ENCODE results near the gene KLHL10. TPM values are rescaled to one million over a fixed set of nuclear protein-coding genes. Genes with fewer than 3 reads are reported as not detected.
"Not testable (repeated sequence)": the region's sequence is repeated elsewhere in the genome, so short reads cannot be mapped to it uniquely, and the experiment has no call there.

KLHL10 gene
- total RNA-seq, 1 donor, result under 0.01 TPM

DNA sequence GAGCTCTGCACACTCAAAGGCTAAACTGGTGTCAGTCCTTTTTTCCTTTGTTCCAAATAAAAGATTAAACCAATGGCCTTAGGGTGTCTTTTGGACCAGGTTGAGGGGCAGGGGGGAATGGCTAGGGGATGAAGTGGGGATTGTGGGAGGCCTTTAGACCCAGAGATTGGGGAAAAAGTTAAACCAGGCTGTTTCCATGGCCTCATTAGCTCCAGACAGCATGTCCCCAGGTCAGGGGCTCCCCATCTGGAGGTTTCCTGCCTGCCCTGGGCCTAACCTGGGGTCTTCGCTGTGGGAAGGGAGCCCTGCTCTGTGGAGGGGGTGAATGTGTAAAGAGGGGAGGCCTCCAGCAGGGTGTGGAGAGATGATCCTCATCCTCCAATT lies 14.5 kb upstream of the KLHL10 start:
- DNase-seq (ENCODE audit: low read depth), result no peak
- TF ChIP-seq, protein P1, sequence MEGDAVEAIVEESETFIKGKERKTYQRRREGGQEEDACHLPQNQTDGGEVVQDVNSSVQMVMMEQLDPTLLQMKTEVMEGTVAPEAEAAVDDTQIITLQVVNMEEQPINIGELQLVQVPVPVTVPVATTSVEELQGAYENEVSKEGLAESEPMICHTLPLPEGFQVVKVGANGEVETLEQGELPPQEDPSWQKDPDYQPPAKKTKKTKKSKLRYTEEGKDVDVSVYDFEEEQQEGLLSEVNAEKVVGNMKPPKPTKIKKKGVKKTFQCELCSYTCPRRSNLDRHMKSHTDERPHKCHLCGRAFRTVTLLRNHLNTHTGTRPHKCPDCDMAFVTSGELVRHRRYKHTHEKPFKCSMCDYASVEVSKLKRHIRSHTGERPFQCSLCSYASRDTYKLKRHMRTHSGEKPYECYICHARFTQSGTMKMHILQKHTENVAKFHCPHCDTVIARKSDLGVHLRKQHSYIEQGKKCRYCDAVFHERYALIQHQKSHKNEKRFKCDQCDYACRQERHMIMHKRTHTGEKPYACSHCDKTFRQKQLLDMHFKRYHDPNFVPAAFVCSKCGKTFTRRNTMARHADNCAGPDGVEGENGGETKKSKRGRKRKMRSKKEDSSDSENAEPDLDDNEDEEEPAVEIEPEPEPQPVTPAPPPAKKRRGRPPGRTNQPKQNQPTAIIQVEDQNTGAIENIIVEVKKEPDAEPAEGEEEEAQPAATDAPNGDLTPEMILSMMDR (IDR thresholded peaks at IDR 0.05; ENCODE audit: insufficient read depth, low read depth, low read length), result no peak
- H3K4me3 ChIP-seq (ENCODE audit: low read depth, low read length), result no peak overlapping the region

DNA sequence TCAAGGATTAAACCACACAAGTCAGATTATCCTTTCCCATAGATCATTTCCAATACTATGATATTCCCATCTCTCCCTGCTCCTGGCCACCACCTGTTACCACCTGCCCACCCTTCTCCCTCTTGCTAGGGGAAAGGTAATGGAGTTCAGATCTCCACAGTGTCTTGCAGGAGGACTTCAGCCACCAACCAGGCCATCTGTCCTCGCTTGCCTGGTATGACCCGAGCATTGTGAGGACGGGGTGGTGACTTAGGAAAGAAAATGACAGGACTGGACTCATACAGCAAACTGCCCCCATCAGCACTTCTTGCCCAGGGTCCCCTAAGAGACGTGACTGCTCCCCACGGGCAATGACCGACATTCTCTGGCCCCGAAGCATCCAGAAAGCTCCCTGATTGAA lies 14.0 kb upstream of the KLHL10 start:
- no peak for DNase-seq (ENCODE audit: low read depth)
- no peak overlapping the region for H3K4me3 ChIP-seq (ENCODE audit: low read depth, low read length)
- TF ChIP-seq, protein P1 (IDR thresholded peaks at IDR 0.05; ENCODE audit: insufficient read depth, low read depth, low read length), result no peak

DNA sequence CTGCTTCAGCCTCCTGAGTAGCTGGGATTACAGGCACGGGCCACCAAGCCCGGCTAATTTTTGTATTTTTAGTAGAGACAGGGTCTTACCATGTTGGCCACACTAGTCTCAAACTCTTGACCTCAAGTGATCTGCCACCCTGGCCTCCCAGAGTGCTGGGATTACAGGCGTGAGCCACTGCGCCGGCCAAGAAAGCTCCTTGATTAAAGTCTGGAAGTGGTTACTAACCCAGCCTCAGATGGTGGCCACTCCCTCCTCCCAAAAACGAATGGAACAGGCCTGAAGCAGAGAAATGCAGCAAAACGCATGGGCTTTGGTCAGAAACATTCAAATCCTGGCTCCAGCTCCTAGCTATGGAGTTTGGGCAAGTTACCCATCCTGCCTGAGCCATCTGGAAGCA lies 13.5 kb upstream of the KLHL10 start:
- no peak for DNase-seq (ENCODE audit: low read depth)
- TF ChIP-seq, protein P1 (IDR thresholded peaks at IDR 0.05; ENCODE audit: insufficient read depth, low read depth, low read length), result no peak

DNA sequence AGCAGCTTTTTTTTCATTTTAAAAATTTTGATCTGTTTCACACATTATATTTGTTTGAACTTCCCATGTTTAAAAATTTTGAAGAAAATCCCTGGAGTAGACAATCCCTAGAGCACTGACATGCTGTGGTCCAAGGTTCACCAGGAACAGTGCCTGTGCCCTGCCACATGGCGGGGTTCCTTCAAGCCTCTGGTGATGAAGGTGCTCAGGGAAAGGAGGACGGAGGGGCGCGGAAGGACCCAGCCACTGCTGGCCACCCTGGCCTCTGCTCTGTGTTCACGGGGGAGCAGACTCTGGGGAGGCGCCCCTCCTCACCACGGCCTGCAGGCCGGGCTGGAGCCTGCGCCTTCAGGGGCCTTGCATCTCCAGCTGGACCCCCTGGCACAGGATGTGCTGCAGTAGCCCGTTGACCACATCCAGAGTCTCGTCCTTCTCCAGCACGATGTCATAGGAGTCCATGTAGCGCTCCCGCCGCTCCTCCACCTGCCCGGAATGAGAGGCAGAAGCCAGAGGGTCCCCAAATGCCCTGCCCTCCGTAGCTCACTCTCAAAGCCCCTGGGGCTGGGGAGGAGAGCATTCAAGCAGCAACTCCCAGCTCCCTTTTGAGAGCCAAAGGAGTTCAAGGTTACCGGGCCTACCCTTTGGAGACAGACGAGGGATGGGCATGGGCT lies 12.3 kb upstream of the KLHL10 start:
- DNase-seq (ENCODE audit: low read depth), result no peak
- no peak overlapping the region for H3K4me3 ChIP-seq (ENCODE audit: low read depth, low read length)
- TF ChIP-seq, protein P1 (IDR thresholded peaks at IDR 0.05; ENCODE audit: insufficient read depth, low read depth, low read length), result no peak

More for the DNA sequence above, 13.5 kb upstream of the KLHL10 start:
- no peak overlapping the region for H3K4me3 ChIP-seq (ENCODE audit: low read depth, low read length)

DNA sequence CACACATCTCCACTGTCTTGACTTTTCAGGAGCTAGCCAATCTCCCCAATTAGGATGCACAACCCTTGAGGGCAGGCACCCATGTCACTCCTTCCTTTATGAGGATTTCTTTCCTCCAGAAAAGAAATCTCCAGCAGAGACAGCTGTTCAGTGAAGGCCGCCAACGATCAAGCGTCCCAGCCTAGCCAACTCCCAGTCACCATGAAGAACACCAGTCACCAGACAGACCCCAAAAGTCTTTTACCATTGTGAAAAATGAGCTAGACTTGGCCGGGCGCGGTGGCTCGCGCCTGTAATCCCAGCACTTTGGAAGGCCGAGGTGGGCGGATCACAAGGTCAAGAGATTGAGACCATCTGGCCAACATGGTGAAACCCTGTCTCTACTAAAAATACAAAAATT lies 7.7 kb upstream of the KLHL10 start:
- H3K4me3 ChIP-seq (ENCODE audit: low read depth, low read length); DNase-seq (ENCODE audit: low read depth): not testable (repeated sequence)

DNA sequence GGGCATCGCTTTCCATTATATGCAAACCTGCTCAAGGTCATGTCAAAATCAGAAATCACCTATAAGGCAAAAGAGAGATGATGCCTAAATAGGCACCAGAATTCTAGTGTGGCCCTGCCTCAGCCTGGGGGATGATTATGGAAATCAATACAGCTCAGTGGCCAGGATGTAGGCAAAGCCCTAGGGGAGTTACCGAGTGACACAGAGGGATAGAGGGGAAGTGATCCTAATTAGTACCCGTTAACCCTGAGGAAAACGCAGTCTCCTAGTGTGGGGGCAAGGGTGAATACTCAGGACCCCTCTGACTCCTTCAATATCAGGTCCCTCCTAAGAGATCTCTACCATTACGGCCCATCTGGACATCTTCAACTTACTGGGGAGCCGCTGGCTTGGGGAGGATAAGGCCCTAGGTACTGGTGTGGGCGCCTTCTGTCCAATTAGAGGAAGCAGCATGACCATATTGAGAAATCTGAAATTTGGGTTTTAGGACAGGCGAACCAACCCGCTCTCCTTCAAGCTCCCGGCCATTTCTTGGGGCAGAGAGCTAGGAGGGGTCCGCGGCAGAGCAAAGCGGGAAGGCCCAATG lies 2.3 kb upstream of the KLHL10 start:
- TF ChIP-seq, protein P1 (IDR thresholded peaks at IDR 0.05; ENCODE audit: insufficient read depth, low read depth, low read length), result no peak
- peak; percentile 17 for DNase-seq (ENCODE audit: low read depth)
- peak overlapping the region; percentile 78 for H3K4me3 ChIP-seq (ENCODE audit: low read depth, low read length)

DNA sequence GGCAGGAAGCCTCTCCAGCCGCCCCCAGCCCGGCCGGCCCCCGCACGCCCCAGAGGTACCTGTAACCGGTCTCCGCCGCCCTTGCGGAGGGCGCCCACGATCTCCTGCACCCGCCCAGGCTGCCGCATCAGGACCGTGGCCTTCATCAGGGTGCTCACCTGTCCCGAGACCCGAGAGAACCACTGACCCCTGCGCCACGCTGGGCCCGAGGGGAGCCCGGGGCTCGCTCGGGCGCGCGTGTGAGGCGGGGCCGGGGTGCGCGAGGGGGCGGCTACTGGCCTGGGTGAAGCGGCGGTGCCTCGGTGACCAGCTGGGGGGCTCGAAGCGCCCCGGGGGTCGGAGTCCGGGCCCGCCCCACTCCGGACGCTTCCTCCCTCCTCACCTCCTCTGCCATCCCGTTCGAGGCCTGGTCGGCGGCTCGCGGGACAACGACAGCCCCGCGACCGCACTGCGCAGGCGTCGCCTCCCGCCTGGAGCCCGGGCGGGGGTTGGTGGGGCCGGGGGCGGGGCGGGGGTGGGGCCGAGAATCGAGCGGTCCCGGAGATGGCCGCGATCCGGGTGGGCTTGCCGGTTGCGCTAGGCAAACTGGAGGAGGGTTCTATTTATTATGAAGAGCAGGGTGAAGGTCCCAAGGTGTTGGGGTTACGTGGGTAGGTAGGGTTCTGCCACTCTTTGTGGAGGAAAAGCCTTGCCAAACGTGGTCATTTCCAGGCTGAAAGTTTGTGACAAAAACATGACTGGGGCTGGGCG lies 1.6 kb upstream of the KLHL10 start, which contains the start of gene NT5C3B:
NT5C3B (minus strand) TSS at position 433 of the 750 bp plus-strand sequence; CDS start at position 394, 39 bp downstream.
- peak; percentile 21 for DNase-seq (ENCODE audit: low read depth)
- TF ChIP-seq, protein P1 (IDR thresholded peaks at IDR 0.05; ENCODE audit: insufficient read depth, low read depth, low read length), result no peak
- peak within 1 kb of the TSS; percentile 78 for H3K4me3 ChIP-seq (ENCODE audit: low read depth, low read length)

All from fibroblast of villous mesenchyme (primary cell).